Measurements from ENCODE around the gene MTR. TPM values are rescaled to one million over a fixed set of nuclear protein-coding genes. Genes with fewer than 3 reads are reported as not detected.

Gene MTR
- 15.2 TPM for polyA plus RNA-seq

DNA sequence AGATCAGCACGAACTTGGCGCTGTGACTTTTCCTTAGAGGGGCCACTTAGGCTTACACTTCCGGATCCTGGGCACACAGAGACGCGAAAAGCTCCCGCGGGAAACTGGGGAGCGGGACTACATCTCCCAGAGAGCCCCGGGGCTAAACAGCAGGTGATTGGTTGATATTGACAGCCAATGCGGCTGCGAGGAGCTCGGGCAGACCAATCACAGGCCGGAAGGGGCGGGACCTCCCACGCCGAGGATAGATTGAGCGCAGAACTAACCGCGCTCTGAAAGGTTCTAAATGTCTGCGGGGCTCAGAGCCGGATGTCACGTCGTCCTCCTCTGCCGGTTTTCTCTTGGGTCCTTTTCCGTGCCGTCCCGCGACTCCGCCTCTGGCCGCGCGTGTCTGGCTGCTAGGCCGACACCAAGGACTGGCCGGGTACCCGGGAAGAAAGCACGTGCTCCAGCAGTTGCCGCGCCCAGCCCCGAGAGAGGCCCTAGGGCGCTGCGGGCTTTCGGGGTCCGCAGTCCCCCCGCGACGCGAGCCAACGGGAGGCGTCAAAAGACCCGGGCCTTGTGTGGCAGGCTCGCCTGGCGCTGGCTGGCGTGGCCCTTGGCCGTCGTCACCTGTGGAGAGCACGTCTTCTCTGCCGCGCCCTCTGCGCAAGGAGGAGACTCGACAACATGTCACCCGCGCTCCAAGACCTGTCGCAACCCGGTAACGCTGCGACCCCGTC is at the start of gene MTR:
TSS of gene MTR (plus strand) at position 258 of the 722 bp plus-strand sequence. CDS start at position 670, 412 bp downstream.
- H3K4me1 Mint-ChIP-seq, result peaks cover 17 to 34% (median 30%) of the 10 kb centered on the region in 3 donors
- H3K4me3 Mint-ChIP-seq, result peak within 1 kb of the TSS; percentile 91 to 99 (median 98)
- no peaks in the 10 kb centered on the region for H3K36me3 Mint-ChIP-seq
- H3K27me3 Mint-ChIP-seq, result peaks cover 1% of the 10 kb centered on the region
- no peaks in the 10 kb centered on the region for H3K9me3 Mint-ChIP-seq
- peak within 1 kb of the TSS; percentile 98 to 99 (median 99) for H3K27ac Mint-ChIP-seq

GRCh38 chr1:236746785-236747184 is 48.3 kb upstream of the MTR start:
- Mint-ChIP-seq H3K27me3 (peaks cover 1% of the 10 kb centered on the region), H3K4me3 (no peak overlapping the region), H3K36me3 (no peaks in the 10 kb centered on the region), H3K27ac (no peak overlapping the region), H3K4me1 (peaks cover 0 to 1% (median 0%) of the 10 kb centered on the region in 3 donors), H3K9me3 (no peaks in the 10 kb centered on the region)

DNA sequence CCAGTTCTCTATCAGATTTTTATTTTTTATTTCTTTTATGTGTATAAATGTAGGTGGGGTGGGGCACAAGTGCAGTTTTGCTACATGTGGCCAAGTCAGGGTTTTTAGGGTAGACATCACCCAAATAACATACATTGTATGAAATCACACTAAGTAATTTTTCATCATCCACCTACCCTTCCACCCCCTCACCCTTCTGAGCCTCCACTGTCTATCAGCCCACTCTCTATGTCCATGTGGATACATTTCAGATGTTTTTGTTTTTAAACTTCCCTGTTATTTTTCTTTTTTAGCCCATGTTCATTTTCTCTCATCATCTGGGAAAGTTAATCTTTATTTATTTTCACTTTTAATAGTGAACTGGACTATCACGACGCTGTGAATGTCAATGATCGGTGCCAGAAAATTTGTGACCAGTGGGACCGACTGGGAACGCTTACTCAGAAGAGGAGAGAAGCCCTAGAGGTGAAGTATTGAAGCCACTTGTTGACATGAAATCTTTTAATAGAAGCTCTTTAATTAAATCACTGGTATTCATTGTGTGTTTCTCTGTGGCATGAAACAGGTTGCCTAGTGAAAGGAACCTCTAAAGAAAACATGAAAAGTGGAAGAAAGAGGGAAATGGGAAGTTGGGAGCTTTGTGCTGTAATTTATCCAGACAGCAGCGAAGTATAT is 47.6 kb upstream of the MTR start:
- Mint-ChIP-seq H3K4me1 (peaks cover 0 to 1% (median 0%) of the 10 kb centered on the region in 3 donors), H3K36me3 (no peaks in the 10 kb centered on the region), H3K27me3 (peaks cover 1% of the 10 kb centered on the region), H3K9me3 (no peaks in the 10 kb centered on the region), H3K4me3 (no peak overlapping the region), H3K27ac (no peak overlapping the region)

DNA sequence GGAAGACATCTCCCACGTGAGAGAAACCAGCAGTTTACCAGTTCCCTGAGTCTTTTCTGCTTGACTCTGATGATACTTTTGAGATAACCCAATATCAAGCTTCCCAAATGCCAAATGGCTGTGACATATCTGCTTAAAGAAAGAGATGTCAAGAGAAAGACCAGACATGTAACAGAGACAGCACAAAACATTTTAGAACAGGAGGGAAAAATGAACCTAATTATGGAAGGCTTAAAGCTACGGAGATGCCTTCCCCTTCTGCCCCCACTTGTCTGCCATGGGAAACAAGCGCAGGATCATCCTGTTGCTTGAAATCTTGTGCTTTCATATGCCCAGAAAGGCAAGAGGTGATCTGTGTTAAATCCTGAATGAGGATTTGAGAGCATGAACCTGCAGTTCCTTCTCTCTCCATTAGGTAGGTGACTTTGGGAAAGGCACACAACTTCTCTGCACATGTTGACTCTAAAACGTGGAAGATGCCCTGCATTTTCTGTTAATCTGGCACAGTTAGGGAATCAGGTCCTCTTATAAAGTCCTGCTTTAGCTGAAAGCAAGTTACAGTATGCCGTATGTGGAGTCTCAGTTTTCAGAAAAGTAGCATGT is 46.7 kb upstream of the MTR start:
- Mint-ChIP-seq H3K4me3 (no peak overlapping the region), H3K27me3 (peaks cover 1% of the 10 kb centered on the region), H3K27ac (no peak overlapping the region), H3K36me3 (no peaks in the 10 kb centered on the region), H3K4me1 (peaks cover 0 to under 1% (median 0%) of the 10 kb centered on the region in 3 donors), H3K9me3 (no peaks in the 10 kb centered on the region)

DNA sequence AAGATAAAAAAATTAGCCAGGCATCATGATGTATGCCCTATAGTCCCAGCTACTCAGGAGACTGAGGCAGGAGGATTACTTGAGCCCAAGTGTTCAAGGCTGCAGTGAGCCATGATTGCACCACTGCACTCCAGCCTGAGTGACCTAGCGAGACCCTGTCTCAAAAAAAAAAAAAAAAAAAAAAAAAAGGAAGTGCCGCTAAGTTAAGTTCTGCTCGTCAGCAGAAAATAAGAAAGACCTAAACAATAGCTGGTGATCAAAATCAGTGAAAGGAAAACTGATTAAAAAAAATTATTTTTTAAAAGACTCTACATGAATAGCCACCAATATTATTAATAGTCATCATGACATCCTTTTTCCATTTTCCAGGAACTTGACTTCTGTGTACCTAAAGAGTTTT is 44.2 kb upstream of the MTR start:
- Mint-ChIP-seq H3K27ac (no peak overlapping the region), H3K36me3 (no peaks in the 10 kb centered on the region), H3K27me3 (peaks cover 1% of the 10 kb centered on the region), H3K4me3 (no peak overlapping the region), H3K4me1 (no peaks in the 10 kb centered on the region), H3K9me3 (no peaks in the 10 kb centered on the region)

- Mint-ChIP-seq H3K36me3 (no peaks in the 10 kb centered on the region), H3K9me3 (no peaks in the 10 kb centered on the region), H3K27me3 (peaks cover 1% of the 10 kb centered on the region), H3K4me3 (no peak overlapping the region), H3K27ac (no peak overlapping the region), H3K4me1 (no peaks in the 10 kb centered on the region)
Observed at GRCh38 chr1:236751385-236751784, 43.7 kb upstream of the MTR start.

- Mint-ChIP-seq H3K4me1 (no peaks in the 10 kb centered on the region), H3K27ac (no peak overlapping the region), H3K4me3 (no peak overlapping the region), H3K27me3 (no peaks in the 10 kb centered on the region), H3K36me3 (no peaks in the 10 kb centered on the region), H3K9me3 (no peaks in the 10 kb centered on the region)
Observed at GRCh38 chr1:236751935-236752334, 43.2 kb upstream of the MTR start.

DNA sequence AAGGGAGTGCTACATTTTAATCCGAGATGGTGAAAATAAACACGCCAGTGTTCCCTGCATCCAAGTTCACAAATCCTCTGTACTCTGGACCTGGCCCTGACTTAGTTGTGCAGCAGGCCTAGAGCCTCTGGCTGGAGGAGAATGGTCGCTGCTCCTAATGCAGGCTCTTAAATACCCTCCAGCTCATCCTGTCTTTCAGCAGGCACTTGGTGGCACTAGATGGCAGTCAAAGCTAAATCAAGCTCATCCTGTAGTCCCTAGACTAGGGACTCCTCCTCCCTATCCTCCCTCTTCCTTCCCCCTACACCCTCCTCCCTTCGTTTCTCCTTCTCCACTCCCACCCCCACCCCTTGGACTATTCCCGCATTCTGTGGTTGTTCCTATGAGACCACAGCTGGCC is 41.6 kb upstream of the MTR start:
- no peak overlapping the region for H3K4me3 Mint-ChIP-seq
- no peaks in the 10 kb centered on the region for H3K27me3 Mint-ChIP-seq
- no peaks in the 10 kb centered on the region for H3K4me1 Mint-ChIP-seq
- no peaks in the 10 kb centered on the region for H3K9me3 Mint-ChIP-seq
- no peak overlapping the region for H3K27ac Mint-ChIP-seq
- no peaks in the 10 kb centered on the region for H3K36me3 Mint-ChIP-seq

DNA sequence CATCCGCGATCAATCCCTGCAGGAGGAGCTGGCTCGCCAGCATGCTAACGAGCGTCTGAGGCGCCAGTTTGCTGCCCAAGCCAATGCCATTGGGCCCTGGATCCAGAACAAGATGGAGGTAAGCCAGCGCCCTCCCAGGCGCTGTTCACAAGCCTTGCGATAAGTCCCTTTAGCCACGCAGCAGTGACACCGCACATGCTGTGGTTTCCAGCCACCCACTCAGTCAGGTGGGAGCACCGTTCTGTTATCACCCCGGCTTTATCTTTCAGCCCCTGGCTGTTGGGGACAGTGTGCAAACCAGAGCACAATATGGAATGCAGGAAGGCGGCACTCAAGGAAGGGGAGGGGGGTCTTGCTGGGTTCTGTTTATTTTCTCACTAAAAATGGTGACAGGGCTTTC is 41.1 kb upstream of the MTR start:
- no peaks in the 10 kb centered on the region for H3K27me3 Mint-ChIP-seq
- no peaks in the 10 kb centered on the region for H3K9me3 Mint-ChIP-seq
- no peak overlapping the region for H3K4me3 Mint-ChIP-seq
- H3K4me1 Mint-ChIP-seq, result no peaks in the 10 kb centered on the region
- no peaks in the 10 kb centered on the region for H3K36me3 Mint-ChIP-seq
- no peak overlapping the region for H3K27ac Mint-ChIP-seq

- no peak overlapping the region for H3K4me3 Mint-ChIP-seq
- H3K9me3 Mint-ChIP-seq, result no peaks in the 10 kb centered on the region
- peaks cover 1% of the 10 kb centered on the region for H3K27me3 Mint-ChIP-seq
- peak overlapping the region in 1 of 3 donors; percentile 19 for H3K27ac Mint-ChIP-seq
- H3K36me3 Mint-ChIP-seq, result no peaks in the 10 kb centered on the region
- peaks cover 0 to 1% (median 0%) of the 10 kb centered on the region in 3 donors for H3K4me1 Mint-ChIP-seq
Observed at GRCh38 chr1:236754525-236755210, 40.4 kb upstream of the MTR start.

GRCh38 chr1:236757640-236758039 is 37.5 kb upstream of the MTR start:
- Mint-ChIP-seq H3K27ac (no peak overlapping the region), H3K36me3 (no peaks in the 10 kb centered on the region), H3K27me3 (peaks cover 4% of the 10 kb centered on the region), H3K4me1 (peaks cover 0 to 1% (median under 1%) of the 10 kb centered on the region in 3 donors), H3K4me3 (no peak overlapping the region), H3K9me3 (no peaks in the 10 kb centered on the region)

DNA sequence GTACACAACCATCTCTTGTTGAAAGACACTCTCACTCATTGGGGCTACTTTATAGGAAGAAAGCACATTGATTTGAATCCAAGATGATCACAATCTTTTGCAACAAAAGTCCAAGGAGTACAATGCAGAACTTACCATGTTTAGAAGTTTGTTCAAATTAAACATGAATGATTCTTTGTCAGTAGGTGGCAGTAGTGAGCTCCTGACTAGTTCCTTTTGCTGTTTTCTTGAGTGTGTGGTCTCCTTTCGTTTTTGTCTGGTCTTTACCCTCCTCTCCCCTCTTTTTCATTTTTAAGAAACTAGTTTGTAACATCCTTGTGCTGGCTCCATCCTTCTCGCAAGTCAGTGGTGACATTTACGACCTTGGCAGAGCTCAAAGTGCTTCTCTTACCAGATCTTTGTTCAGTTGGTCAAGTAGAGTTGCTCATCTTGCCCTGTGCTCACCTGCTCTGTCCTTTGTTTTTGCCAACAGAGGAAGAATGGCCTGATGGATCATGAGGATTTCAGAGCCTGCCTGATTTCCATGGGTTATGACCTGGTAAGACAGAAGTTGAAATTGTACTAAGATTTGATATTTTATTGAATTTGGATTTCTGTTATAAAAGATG is 35.7 kb upstream of the MTR start:
- Mint-ChIP-seq H3K27me3 (peaks cover 4% of the 10 kb centered on the region), H3K9me3 (no peaks in the 10 kb centered on the region), H3K36me3 (no peaks in the 10 kb centered on the region), H3K4me3 (no peak overlapping the region), H3K4me1 (peaks cover 0 to 2% (median 1%) of the 10 kb centered on the region in 3 donors), H3K27ac (no peak overlapping the region)

GRCh38 chr1:236760480-236760879 is 34.6 kb upstream of the MTR start:
- Mint-ChIP-seq H3K9me3 (no peaks in the 10 kb centered on the region), H3K27ac (no peak overlapping the region), H3K4me1 (peaks cover 0 to 2% (median 1%) of the 10 kb centered on the region in 3 donors), H3K4me3 (no peak overlapping the region), H3K27me3 (peaks cover 6% of the 10 kb centered on the region), H3K36me3 (no peaks in the 10 kb centered on the region)

- Mint-ChIP-seq H3K9me3 (no peaks in the 10 kb centered on the region), H3K4me3 (no peak overlapping the region), H3K27me3 (peaks cover 9% of the 10 kb centered on the region), H3K27ac (no peak overlapping the region), H3K4me1 (peaks cover 0 to 2% (median 1%) of the 10 kb centered on the region in 3 donors), H3K36me3 (no peaks in the 10 kb centered on the region)
Observed at GRCh38 chr1:236760986-236761385, 34.1 kb upstream of the MTR start.
